HT-29 (cell line): ENCODE results near the gene GDPD4. TPM values are rescaled to one million over a fixed set of nuclear protein-coding genes. Genes with fewer than 3 reads are reported as not detected.

Source experiments
- DNase-seq: peaks from one replicate; pipeline ENCODE4 v3.0.0-alpha.2; 2015; ENCODE audit warnings: low spot score
- total RNA-seq: library from RNA; depleted of rRNA; stranded (reverse); fragments of >200 nt; shearing (Covaris generic); gene quantifications from 2 replicates; pipeline ENCODE4 v1.2.3, GENCODE V29; 2014; rRNA removed

Gene GDPD4
- total RNA-seq: not detected in 2 replicates

- DNase-seq: no peak
Observed at GRCh38 chr11:77301510-77301909, at the start of gene GDPD4. TSS of gene GDPD4 (minus strand) at chr11:77301686. CDS start at chr11:77285137, 16,549 bp downstream.

GRCh38 chr11:77347948-77348347 lies 46.5 kb upstream of the GDPD4 start:
- no peak for DNase-seq

- DNase-seq: no peak
Observed at GRCh38 chr11:77346906-77347603, 45.6 kb upstream of the GDPD4 start.

- no peak for DNase-seq
Observed at GRCh38 chr11:77345621-77346020, 44.1 kb upstream of the GDPD4 start.

- no peak for DNase-seq
Observed at GRCh38 chr11:77340501-77340900, 39.0 kb upstream of the GDPD4 start.

GRCh38 chr11:77332259-77332658 lies 30.8 kb upstream of the GDPD4 start:
- DNase-seq: no peak

- no peak for DNase-seq
Observed at GRCh38 chr11:77325159-77325558, 23.7 kb upstream of the GDPD4 start.

GRCh38 chr11:77324508-77324907 lies 23.0 kb upstream of the GDPD4 start:
- no peak for DNase-seq

- no peak for DNase-seq
Observed at GRCh38 chr11:77322926-77323590, 21.6 kb upstream of the GDPD4 start.

- no peak for DNase-seq
Observed at GRCh38 chr11:77322506-77322905, 21.0 kb upstream of the GDPD4 start.

GRCh38 chr11:77320351-77320750 lies 18.9 kb upstream of the GDPD4 start:
- DNase-seq: no peak

- no peak for DNase-seq
Observed at GRCh38 chr11:77318600-77318999, 17.1 kb upstream of the GDPD4 start.

- DNase-seq: no peak
Observed at GRCh38 chr11:77316733-77317342, 15.4 kb upstream of the GDPD4 start.

- no peak for DNase-seq
Observed at GRCh38 chr11:77312107-77312506, 10.6 kb upstream of the GDPD4 start.

GRCh38 chr11:77311701-77312100 lies 10.2 kb upstream of the GDPD4 start:
- no peak for DNase-seq

- no peak for DNase-seq
Observed at GRCh38 chr11:77310721-77311120, 9.2 kb upstream of the GDPD4 start.

- no peak for DNase-seq
Observed at GRCh38 chr11:77309401-77310085, 8.1 kb upstream of the GDPD4 start.

- no peak for DNase-seq
Observed at GRCh38 chr11:77308838-77309237, 7.4 kb upstream of the GDPD4 start.

GRCh38 chr11:77303328-77303727 lies 1.8 kb upstream of the GDPD4 start:
- DNase-seq: no peak

GRCh38 chr11:77302752-77303151 lies 1.3 kb upstream of the GDPD4 start:
- no peak for DNase-seq

GRCh38 chr11:77300695-77301094 lies 791 bp downstream of the GDPD4 start:
- DNase-seq: no peak

- peak; percentile 96 for DNase-seq
Observed at GRCh38 chr11:77300028-77300427, 1.5 kb downstream of the GDPD4 start.
